PC-9 (cell line): ENCODE results near the gene CPOX. TPM values are rescaled to one million over a fixed set of nuclear protein-coding genes. Genes with fewer than 3 reads are reported as not detected.
"Not testable (repeated sequence)": the region's sequence is repeated elsewhere in the genome, so short reads cannot be mapped to it uniquely, and the experiment has no call there.

Experiments used
- BruUV-seq: library from RNA; stranded (reverse); fragments of 400-500 nt; replicated peaks from 2 replicates; lab custom pipeline; 2021; lab: Mats Ljungman, UMichigan
- CTCF ChIA-PET: fragments of 300-600 bp; sonication (Branson Sonifier 250); formaldehyde crosslinking; loops from one replicate; lab custom pipeline; 2022; ENCODE audit warnings: antibody characterized with exemption; lab: Charles Lee
- POLR2A ChIA-PET: fragments of 300-600 bp; sonication (Branson Sonifier 250); formaldehyde crosslinking; loops from one replicate; lab custom pipeline; 2022; ENCODE audit warnings: antibody characterized with exemption; ENCODE audit not compliant: unreplicated experiment; lab: Charles Lee
- DNase-seq, 2 experiments: peaks; one replicate each; pipeline versions ENCODE4 v3.0.0 to v3.0.0-alpha.2; 2015 to 2022; ENCODE audit warnings: mixed read lengths in 1 of 2
- H2AFZ ChIP-seq: fragments of 200-600 bp; sonication (generic); 2 replicates; pipeline ENCODE4 v1.8.1; 2017; ENCODE audit warnings: antibody characterized with exemption
- H3F3A ChIP-seq: fragments of 200-600 bp; sonication (generic); 2 replicates; pipeline ENCODE4 v1.8.1; 2017; ENCODE audit warnings: antibody characterized with exemption, mild to moderate bottlenecking, low read depth; ENCODE audit not compliant: insufficient read depth
- H3K27ac ChIP-seq: fragments of 200-600 bp; sonication (generic); 2 replicates; pipeline ENCODE4 v1.6.1; 2016; ENCODE audit warnings: mixed run types
- H3K27me3 ChIP-seq: fragments of 200-600 bp; sonication (generic); 2 replicates; pipeline ENCODE4 v1.6.1; 2016; ENCODE audit warnings: low read depth, mixed run types; ENCODE audit not compliant: insufficient read depth
- H3K36me3 ChIP-seq: fragments of 200-600 bp; sonication (generic); 2 replicates; pipeline ENCODE4 v1.6.1; 2016; ENCODE audit warnings: low read depth, mixed run types
- H3K4me1 ChIP-seq: fragments of 200-600 bp; sonication (generic); replicated peaks from 2 replicates; pipeline ENCODE4 v1.6.1; 2016; ENCODE audit warnings: mixed run types; ENCODE audit not compliant: insufficient read depth
- H3K4me2 ChIP-seq: fragments of 200-600 bp; sonication (generic); 2 replicates; pipeline ENCODE4 v1.6.1; 2017; ENCODE audit warnings: mixed run types
- H3K4me3 ChIP-seq: fragments of 200-600 bp; sonication (generic); 2 replicates; pipeline ENCODE4 v1.6.1; 2016; ENCODE audit warnings: mixed run types
- H3K79me2 ChIP-seq: fragments of 200-600 bp; sonication (generic); 2 replicates; pipeline ENCODE4 v1.6.1; 2017; ENCODE audit warnings: low read depth, mixed run types
- H3K9me2 ChIP-seq: fragments of 200-600 bp; sonication (generic); 2 replicates; pipeline ENCODE4 v1.8.1; 2017; ENCODE audit warnings: mild to moderate bottlenecking; ENCODE audit not compliant: insufficient read depth
- H3K9me3 ChIP-seq: fragments of 200-600 bp; sonication (generic); 2 replicates; pipeline ENCODE4 v1.8.1; 2016; ENCODE audit warnings: low read depth; ENCODE audit not compliant: insufficient read depth
- H4K20me1 ChIP-seq: fragments of 200-600 bp; sonication (generic); 2 replicates; pipeline ENCODE4 v1.8.1; 2017; ENCODE audit not compliant: insufficient read depth
- EZH2 ChIP-seq: fragments of 200-600 bp; sonication (generic); IDR thresholded peaks from 2 replicates; pipeline ENCODE4 v1.8.0; 2017; ENCODE audit warnings: antibody characterized with exemption, low read depth
- intact Hi-C: fragments of 100-400 bp; cut with micrococcal nuclease; formaldehyde crosslinking; loops from one replicate; pipeline ENCODE4 v1.10.0; 2022; ENCODE audit not compliant: unreplicated experiment
- total RNA-seq: library from RNA; stranded (reverse); gene quantifications from 2 replicates; pipeline ENCODE4 v1.2.3, GENCODE V29; 2021
- TF ChIP-seq, protein P1 (sequence below): fragments of 200-600 bp; sonication (generic); conservative IDR thresholded peaks from 2 replicates; pipeline ENCODE4 v1.6.1; 2017; ENCODE audit warnings: mixed run types, antibody characterized with exemption, mild to moderate bottlenecking, moderate library complexity

CPOX gene
- total RNA-seq, 1 experiment from 2014 or later: 30.4 TPM

DNA sequence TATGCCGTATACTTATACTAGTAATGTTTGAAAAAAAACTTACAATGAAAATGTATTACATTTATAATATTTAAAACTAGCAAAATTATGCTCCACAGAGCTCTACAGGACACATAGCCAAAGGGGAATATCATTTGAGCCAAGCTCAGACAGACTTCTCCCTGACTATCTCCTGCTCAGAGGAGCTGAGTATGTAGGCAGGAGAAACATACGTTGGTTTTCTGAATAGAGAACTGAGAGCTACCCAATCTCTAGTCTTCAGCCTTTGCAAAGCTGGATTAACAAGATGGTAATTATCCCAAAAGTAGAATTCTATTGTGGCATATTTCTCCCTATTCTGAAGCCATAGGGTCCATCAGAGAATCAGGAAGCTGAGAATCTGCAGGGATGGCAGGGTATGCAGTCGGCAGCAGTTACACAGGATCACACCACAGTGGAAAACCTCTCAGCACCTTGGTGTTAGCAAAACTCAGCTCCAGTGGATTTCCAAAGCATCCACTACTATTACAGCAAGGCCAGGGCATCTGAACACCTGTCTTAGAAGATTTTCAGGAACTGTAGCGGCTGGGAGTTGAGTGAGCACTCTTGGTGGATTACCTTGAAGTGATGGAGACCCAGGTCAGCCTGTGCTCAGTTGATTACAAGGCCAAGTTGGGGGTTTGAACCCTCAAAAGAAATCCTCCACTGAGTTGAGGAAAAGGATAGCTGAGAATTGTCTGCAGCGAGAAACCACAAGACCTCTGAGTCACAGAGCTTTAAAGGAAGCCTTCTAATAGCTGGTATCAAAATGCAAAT is 31.5 kb downstream of the CPOX start:
- CTCF ChIA-PET: no interaction called here
- Histone ChIP-seq H3K4me3 (no peak overlapping the region), H3K27ac (no peak overlapping the region), H3K27me3 (no peaks in the 10 kb centered on the region), H2AFZ (no peak overlapping the region), H3K9me2 (no peaks in the 10 kb centered on the region), H4K20me1 (no peaks in the 10 kb centered on the region), H3K36me3 (no peaks in the 10 kb centered on the region), H3K4me1 (peaks cover 37% of the 10 kb centered on the region), H3K79me2 (no peaks in the 10 kb centered on the region), H3K9me3 (no peaks in the 10 kb centered on the region), H3F3A (peaks cover 17% of the 10 kb centered on the region; the same call in 1 of the 2 replicates), H3K4me2 (peak overlapping the region; percentile 1; the same call in 1 of the 2 replicates)
- POLR2A ChIA-PET: interaction anchor here (0.6 kb wide), 2 partner anchors 17 to 39 kb away, joined by 3 read pairs; partner anchors contain the start of gene CLDND1
- TF ChIP-seq, protein P1, sequence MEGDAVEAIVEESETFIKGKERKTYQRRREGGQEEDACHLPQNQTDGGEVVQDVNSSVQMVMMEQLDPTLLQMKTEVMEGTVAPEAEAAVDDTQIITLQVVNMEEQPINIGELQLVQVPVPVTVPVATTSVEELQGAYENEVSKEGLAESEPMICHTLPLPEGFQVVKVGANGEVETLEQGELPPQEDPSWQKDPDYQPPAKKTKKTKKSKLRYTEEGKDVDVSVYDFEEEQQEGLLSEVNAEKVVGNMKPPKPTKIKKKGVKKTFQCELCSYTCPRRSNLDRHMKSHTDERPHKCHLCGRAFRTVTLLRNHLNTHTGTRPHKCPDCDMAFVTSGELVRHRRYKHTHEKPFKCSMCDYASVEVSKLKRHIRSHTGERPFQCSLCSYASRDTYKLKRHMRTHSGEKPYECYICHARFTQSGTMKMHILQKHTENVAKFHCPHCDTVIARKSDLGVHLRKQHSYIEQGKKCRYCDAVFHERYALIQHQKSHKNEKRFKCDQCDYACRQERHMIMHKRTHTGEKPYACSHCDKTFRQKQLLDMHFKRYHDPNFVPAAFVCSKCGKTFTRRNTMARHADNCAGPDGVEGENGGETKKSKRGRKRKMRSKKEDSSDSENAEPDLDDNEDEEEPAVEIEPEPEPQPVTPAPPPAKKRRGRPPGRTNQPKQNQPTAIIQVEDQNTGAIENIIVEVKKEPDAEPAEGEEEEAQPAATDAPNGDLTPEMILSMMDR: no peak
- TF ChIP-seq EZH2: no peak
- BruUV-seq: no TSS peak
- intact Hi-C loops: loop anchor here (5.0 kb wide), 1 partner anchor 40 kb away; the partner anchor contains the start of gene CLDND1
- peak in 1 of 2 experiments; percentile 35 for DNase-seq

DNA sequence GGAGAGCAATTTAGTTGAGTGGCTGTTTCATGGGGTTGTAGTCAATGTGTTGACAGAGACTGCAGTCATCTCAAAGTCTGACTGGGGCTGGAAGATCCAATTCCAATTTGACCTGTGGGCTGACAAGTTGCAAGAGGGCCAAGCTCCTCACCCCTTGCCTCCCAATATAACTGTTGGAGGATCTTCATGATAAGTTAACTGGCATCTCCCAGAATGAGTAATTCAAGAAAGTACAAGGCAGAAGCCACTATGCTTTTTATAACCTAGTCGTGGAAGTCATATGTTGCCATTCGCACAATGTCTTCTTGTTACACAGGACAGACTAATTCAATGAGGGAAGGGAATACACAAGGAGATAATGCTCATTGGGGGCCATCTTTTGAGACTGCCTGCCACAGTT is 32.5 kb downstream of the CPOX start:
- Histone ChIP-seq H3K27ac (no peak overlapping the region), H3K36me3 (no peaks in the 10 kb centered on the region)

DNA sequence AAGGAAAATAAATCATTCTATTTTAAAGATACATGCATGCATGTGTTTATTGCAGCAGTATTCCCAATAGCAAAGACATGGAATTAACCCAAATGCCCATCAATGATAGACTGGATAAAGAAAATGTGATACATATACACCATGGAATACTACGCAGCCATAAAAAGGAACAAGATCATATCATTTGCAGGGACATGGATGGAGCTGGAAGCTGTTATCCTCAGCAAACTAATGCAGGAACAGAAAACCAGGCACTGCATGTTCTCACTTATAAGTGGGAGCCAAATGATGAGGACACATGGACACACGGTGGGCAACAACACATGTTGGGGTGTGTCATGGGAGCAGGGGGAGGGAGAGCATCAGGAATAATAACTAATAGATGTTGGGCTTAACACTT is 33.6 kb downstream of the CPOX start:
- H2AFZ ChIP-seq, H3K4me3 ChIP-seq, BruUV-seq, H3K9me2 ChIP-seq, H3K27me3 ChIP-seq, H3K36me3 ChIP-seq, CTCF ChIA-PET, DNase-seq, H3K9me3 ChIP-seq, H4K20me1 ChIP-seq, H3K79me2 ChIP-seq, H3K27ac ChIP-seq, H3K4me2 ChIP-seq, POLR2A ChIA-PET: not testable (repeated sequence)
- intact Hi-C loops: loop anchor here (5.0 kb wide), 1 partner anchor 37 kb away; the partner anchor contains the start of gene CLDND1
- Histone ChIP-seq H3K4me1 (peaks cover 30% of the 10 kb centered on the region), H3F3A (peaks cover 17% of the 10 kb centered on the region; the same call in 1 of the 2 replicates)

More for the DNA sequence above, 32.5 kb downstream of the CPOX start:
- Histone ChIP-seq H3K9me3 (no peaks in the 10 kb centered on the region), H3K79me2 (no peaks in the 10 kb centered on the region), H3K4me3 (no peak overlapping the region), H4K20me1 (no peaks in the 10 kb centered on the region), H3K4me1 (peaks cover 37% of the 10 kb centered on the region), H2AFZ (no peak overlapping the region), H3F3A (peaks cover 17% of the 10 kb centered on the region; the same call in 1 of the 2 replicates), H3K9me2 (no peaks in the 10 kb centered on the region), H3K27me3 (no peaks in the 10 kb centered on the region), H3K4me2 (no peak overlapping the region)
- TF ChIP-seq, protein P1: no peak
- TF ChIP-seq EZH2: no peak
- intact Hi-C loops: loop anchor here (5.0 kb wide), 1 partner anchor 39 kb away; the partner anchor contains the start of gene CLDND1
- BruUV-seq: no TSS peak
- ChIA-PET CTCF (no interaction called here), POLR2A (no interaction called here)
- no peak for DNase-seq
